ENCODE results near the gene AGAP1. TPM values are rescaled to one million over a fixed set of nuclear protein-coding genes. Genes with fewer than 3 reads are reported as not detected.
A peak's percentile ranks its signal among the peaks of the same experiment; 100 is the strongest.

Gene AGAP1
- total RNA-seq, 6 experiments from 2014 or later, result 14.1 to 16.0 (median 15.1) TPM

DNA sequence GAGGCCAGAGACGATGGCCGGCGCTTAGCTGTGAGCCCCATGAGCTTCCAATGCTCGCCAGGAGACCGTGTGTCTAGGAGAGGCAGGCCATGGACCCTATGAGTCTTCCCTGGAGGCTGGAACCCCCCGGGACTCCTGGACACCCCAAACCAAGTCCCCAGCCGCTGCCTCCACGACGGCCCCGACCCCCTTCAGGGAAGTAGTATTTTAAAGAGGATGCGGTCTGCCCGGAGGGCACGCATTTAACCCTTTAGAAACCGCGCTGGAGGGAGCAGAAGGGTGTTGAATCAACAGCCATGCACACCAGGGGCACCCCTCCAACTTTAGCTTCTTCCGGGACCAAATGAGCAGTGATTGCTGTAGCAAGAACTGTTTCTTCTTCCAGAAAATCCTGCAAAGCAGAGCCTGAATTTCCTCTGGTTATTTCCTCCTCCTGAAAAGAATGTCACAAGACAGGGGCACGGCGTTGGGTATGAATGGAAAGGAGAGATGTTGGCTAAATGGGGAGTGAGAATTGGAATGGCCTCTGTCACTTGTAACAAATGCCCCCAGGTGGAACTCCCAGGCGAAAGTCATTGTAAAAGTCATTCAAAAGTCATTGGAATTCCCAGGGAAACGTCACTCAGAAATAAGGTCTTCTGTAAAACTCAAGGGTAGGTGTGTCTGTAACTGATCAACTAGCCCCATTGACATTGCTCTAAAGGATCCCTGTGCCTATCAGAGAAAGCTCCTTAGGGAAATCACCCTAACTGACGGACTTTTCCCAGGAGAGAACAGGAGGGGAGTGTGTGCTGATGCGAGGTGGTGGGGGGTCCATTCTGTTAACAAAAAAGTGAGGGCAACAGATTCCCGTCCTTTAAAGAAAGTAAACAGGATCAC is 680.1 kb downstream of the AGAP1 start:
- H3K4me1 Mint-ChIP-seq (ENCODE audit: low read depth), result peaks cover 40% of the 10 kb centered on the region
- no peak overlapping the region for H3K27ac Mint-ChIP-seq
- H3K4me3 Mint-ChIP-seq, result no peak overlapping the region

DNA sequence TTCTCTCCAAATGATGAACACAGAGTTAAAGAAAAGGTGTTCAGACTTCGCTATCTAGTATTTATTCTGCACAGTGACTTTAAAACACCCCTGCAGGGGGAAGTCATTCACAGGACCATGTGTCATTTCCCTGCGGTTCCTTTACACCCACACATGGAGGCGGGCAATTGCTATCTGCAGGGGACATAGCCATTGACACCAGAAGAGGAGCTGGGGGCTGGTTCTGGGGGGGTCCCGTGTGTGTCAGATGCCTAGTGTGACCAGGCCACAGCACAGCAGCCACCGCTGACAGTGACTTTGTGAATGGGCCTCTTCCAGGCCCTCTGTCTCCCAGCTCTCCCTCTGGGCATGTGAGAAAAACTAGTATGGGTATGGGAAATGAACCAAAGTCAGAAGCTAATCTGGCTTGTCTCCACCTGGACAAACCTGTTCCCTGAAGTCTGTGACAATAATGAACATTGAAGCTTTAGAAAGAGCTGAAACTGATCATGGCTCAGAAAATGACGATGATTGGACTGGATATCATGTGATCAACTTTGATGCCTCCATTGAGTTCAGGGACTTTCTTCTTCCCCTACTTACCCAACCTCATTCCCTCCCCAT is 681.8 kb downstream of the AGAP1 start:
- Mint-ChIP-seq H3K27me3 (ENCODE audit: insufficient read depth) (peaks cover 28% of the 10 kb centered on the region), H3K4me3 (no peak overlapping the region), H3K4me1 (ENCODE audit: low read depth) (peaks cover 56% of the 10 kb centered on the region)

More for the DNA sequence above, 680.1 kb downstream of the AGAP1 start:
- H3K9me3 Mint-ChIP-seq, result no peaks in the 10 kb centered on the region; the same call in 1 of the 2 replicates
- TF ChIP-seq, protein P1, sequence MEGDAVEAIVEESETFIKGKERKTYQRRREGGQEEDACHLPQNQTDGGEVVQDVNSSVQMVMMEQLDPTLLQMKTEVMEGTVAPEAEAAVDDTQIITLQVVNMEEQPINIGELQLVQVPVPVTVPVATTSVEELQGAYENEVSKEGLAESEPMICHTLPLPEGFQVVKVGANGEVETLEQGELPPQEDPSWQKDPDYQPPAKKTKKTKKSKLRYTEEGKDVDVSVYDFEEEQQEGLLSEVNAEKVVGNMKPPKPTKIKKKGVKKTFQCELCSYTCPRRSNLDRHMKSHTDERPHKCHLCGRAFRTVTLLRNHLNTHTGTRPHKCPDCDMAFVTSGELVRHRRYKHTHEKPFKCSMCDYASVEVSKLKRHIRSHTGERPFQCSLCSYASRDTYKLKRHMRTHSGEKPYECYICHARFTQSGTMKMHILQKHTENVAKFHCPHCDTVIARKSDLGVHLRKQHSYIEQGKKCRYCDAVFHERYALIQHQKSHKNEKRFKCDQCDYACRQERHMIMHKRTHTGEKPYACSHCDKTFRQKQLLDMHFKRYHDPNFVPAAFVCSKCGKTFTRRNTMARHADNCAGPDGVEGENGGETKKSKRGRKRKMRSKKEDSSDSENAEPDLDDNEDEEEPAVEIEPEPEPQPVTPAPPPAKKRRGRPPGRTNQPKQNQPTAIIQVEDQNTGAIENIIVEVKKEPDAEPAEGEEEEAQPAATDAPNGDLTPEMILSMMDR (IDR thresholded peaks at IDR 0.05), result no peak
- H3K27me3 Mint-ChIP-seq (ENCODE audit: insufficient read depth), result peaks cover 41% of the 10 kb centered on the region
- DNase-seq, result no peak
- no peaks in the 10 kb centered on the region for H3K36me3 Mint-ChIP-seq (ENCODE audit: low read depth)

DNA sequence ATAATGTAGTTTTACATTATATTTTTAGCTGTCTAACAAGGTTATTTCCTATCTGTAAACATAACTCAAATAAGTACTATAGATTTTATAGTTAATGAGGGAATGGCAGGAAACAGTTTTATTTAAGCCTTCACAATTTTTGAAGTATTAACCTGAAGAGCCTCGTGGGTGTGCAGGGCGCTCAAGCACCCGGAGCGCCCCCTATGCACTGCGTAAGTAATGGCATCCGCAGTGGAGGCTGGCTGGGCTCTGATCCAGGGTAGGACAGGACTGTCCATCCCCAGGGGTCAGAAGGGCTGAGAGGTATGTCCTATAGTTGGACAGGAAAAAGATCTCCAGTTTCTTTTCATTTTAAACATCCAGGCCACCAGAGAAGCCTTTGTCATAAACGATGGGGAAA is 682.6 kb downstream of the AGAP1 start:
- peaks cover 60% of the 10 kb centered on the region for H3K4me1 Mint-ChIP-seq (ENCODE audit: low read depth)
- no peak overlapping the region for H3K4me3 Mint-ChIP-seq
- H3K9me3 Mint-ChIP-seq, result no peaks in the 10 kb centered on the region
- H3K27ac Mint-ChIP-seq, result no peak overlapping the region
- no peak for DNase-seq
- H3K36me3 Mint-ChIP-seq (ENCODE audit: low read depth), result no peaks in the 10 kb centered on the region
- TF ChIP-seq, protein P1 (IDR thresholded peaks at IDR 0.05), result peak; percentile 80
- H3K27me3 Mint-ChIP-seq (ENCODE audit: insufficient read depth), result peaks cover 22% of the 10 kb centered on the region

More for the DNA sequence above, 681.8 kb downstream of the AGAP1 start:
- no peaks in the 10 kb centered on the region for H3K9me3 Mint-ChIP-seq
- no peaks in the 10 kb centered on the region for H3K36me3 Mint-ChIP-seq (ENCODE audit: low read depth)
- H3K27ac Mint-ChIP-seq, result no peak overlapping the region
- no peak for DNase-seq
- TF ChIP-seq, protein P1 (IDR thresholded peaks at IDR 0.05), result no peak

DNA sequence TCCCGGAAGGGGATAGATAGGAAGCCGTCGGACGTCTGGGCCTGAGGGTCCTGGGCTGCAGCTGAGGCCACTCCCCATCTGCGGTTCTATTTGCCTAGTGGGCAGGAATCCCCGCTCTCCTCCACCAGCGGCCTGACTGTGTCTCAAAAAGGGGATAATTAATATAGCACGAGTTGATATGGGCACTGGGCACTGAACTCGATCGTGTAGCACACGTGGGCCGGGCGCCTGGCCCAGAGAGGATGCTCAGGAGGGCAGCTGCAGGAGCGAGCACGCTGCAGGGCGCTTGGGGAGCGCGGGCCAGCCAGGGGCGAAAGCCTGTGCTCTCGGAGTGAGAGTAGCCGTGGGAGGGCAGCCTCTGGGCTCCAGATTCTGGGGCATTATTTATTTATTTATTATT is 683.1 kb downstream of the AGAP1 start:
- H3K4me3 Mint-ChIP-seq, result no peak overlapping the region
- TF ChIP-seq, protein P1 (IDR thresholded peaks at IDR 0.05), result no peak
- H3K4me1 Mint-ChIP-seq (ENCODE audit: low read depth), result peaks cover 58% of the 10 kb centered on the region
- H3K36me3 Mint-ChIP-seq (ENCODE audit: low read depth), result no peaks in the 10 kb centered on the region
- no peaks in the 10 kb centered on the region for H3K9me3 Mint-ChIP-seq
- H3K27me3 Mint-ChIP-seq (ENCODE audit: insufficient read depth), result peaks cover 22% of the 10 kb centered on the region
- DNase-seq, result no peak
- no peak overlapping the region for H3K27ac Mint-ChIP-seq

DNA sequence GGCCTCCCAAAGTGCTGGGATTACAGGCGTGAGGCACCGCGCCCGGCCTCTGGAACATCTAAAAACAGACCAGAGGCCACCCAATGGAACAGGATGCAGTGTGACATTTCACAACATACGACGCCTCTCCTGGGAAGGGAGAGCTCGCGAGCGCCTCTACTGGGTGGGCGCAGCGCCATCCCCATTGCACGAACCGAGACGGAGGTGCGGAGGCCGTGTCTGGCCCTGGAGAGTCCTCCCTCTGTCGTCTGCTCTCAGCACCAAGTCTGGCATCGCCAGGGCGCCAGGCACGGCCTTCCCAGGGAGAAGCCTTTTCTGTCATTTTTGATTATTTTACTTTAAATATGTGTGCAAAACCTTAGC is 683.7 kb downstream of the AGAP1 start:
- Mint-ChIP-seq H3K4me3 (no peak overlapping the region), H3K36me3 (ENCODE audit: low read depth) (no peaks in the 10 kb centered on the region), H3K9me3 (no peaks in the 10 kb centered on the region), H3K27me3 (ENCODE audit: insufficient read depth) (peaks cover 18% of the 10 kb centered on the region), H3K4me1 (ENCODE audit: low read depth) (peaks cover 55% of the 10 kb centered on the region), H3K27ac (no peak overlapping the region)
- DNase-seq, result no peak
- TF ChIP-seq, protein P1 (IDR thresholded peaks at IDR 0.05), result no peak

All from HFFc6 (cell line).